OCI-LY3 (cell line): ENCODE results near the gene CYSTM1.

Experiments
- H2AFZ ChIP-seq: fragments of 200-600, 300-600 bp; shearing (Covaris generic); 2 replicates; pipeline ENCODE4 v1.6.0; 2014; ENCODE audit warnings: antibody characterized with exemption, low read depth, low read length
- H3K27ac ChIP-seq: fragments of 200-600, 300-600 bp; sonication (generic); 2 replicates; pipeline ENCODE4 v1.5.1; 2014; ENCODE audit warnings: mild to moderate bottlenecking, low read length, moderate library complexity, mixed read lengths
- H3K27me3 ChIP-seq: fragments of 200-600, 300-600 bp; sonication (generic); 2 replicates; pipeline ENCODE4 v1.6.1; 2014; ENCODE audit warnings: low read depth, low read length, mixed read lengths
- H3K36me3 ChIP-seq: fragments of 200-600, 300-600 bp; sonication (generic); replicated peaks from 2 replicates; pipeline ENCODE3; 2014; ENCODE audit warnings: low read depth, low read length, mixed read lengths
- H3K4me1 ChIP-seq: fragments of 300-600, 200-600 bp; sonication (generic); 2 replicates; pipeline ENCODE4 v1.6.1; 2014; ENCODE audit warnings: low read length, mixed read lengths
- H3K4me2 ChIP-seq: fragments of 200-600, 300-600 bp; sonication (generic); 2 replicates; pipeline ENCODE4 v1.6.1; 2014; ENCODE audit warnings: low read length, mixed read lengths
- H3K4me3 ChIP-seq: fragments of 300-600, 200-600 bp; sonication (generic); 2 replicates; pipeline ENCODE4 v1.5.1; 2014; ENCODE audit warnings: antibody characterized with exemption, mild to moderate bottlenecking, low read length, moderate library complexity
- H3K79me2 ChIP-seq: fragments of 300-600, 200-600 bp; shearing (Covaris generic); 2 replicates; pipeline ENCODE4 v1.6.1; 2014; ENCODE audit warnings: mild to moderate bottlenecking, low read length, mixed read lengths
- H3K9ac ChIP-seq: fragments of 300-600, 200-600 bp; shearing (Covaris generic); 2 replicates; pipeline ENCODE4 v1.6.0; 2014; ENCODE audit warnings: mild to moderate bottlenecking, low read length, moderate library complexity
- H3K9me3 ChIP-seq: fragments of 200-600, 300-600 bp; shearing (Covaris generic); 2 replicates; pipeline ENCODE4 v1.6.1; 2014; ENCODE audit warnings: low read length, mixed read lengths; ENCODE audit not compliant: insufficient read depth
- H4K20me1 ChIP-seq: fragments of 200-600, 300-600 bp; sonication (generic); 2 replicates; pipeline ENCODE4 v1.6.1; 2016; ENCODE audit warnings: low read length, mixed read lengths; ENCODE audit not compliant: insufficient read depth
- EZH2phosphoT487 ChIP-seq: fragments of 200-600 bp; shearing (Covaris generic); IDR thresholded peaks from 2 replicates; pipeline ENCODE4 v1.6.1; 2018; ENCODE audit warnings: antibody characterized with exemption, mixed run types, low read depth
- TF ChIP-seq, protein P1 (sequence below): fragments of 200-600, 300-600 bp; sonication (generic); IDR thresholded peaks from 2 replicates; pipeline ENCODE4 v1.5.1; 2014; ENCODE audit warnings: antibody characterized with exemption, low read length, low read depth

CYSTM1 gene

DNA sequence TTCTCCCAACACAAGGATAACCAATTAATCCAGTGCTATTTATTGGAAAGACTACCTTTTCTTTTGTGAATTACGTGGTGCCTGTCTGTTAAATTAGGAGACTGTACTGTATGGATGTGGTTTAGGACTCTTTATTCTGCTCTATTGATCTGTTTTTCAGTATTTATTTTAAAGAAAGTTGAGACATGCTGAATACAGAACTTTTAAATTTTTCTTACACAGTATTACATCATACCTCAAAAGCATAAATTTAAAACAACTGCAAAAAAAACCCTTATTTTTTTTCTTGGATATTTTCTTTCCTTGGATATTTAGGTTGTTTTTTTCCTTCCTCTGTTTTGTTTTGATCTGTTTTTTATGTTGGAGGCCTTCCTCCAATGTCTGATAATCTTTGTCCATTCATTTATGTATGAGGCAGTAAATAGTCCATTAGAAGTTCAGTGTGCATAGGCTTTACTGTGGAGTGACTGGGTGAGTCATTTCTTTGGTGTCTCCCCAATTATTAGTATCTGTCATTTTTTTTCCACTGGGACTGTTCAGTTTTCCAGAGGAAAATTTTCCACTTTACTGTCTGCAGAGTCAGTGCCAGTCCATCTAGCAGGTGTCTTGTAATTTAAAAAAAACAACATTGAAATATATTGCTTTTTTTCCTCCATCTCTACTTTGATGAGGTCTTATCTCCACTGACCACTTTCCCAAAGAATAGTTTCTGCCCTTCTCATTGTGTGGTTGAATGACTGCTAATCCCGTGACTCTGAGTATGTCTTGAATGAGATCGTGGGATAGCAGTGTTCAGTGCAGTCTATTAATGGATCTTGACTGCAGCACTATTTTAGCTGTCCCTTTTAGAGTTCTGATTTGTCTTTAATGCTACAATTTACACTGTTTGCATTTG lies 15.2 kb downstream of the CYSTM1 start:
- H3K79me2 ChIP-seq: no peaks in the 10 kb centered on the region
- no peak overlapping the region for H3K9ac ChIP-seq
- H3K4me2 ChIP-seq: no peak overlapping the region
- H3K4me1 ChIP-seq: no peaks in the 10 kb centered on the region
- no peak overlapping the region for H3K27ac ChIP-seq
- H3K27me3 ChIP-seq: no peaks in the 10 kb centered on the region
- no peaks in the 10 kb centered on the region for H3K36me3 ChIP-seq
- no peaks in the 10 kb centered on the region for H3K9me3 ChIP-seq
- no peaks in the 10 kb centered on the region for H4K20me1 ChIP-seq
- H3K4me3 ChIP-seq: no peak overlapping the region
- no peak overlapping the region for H2AFZ ChIP-seq
- TF ChIP-seq, protein P1, sequence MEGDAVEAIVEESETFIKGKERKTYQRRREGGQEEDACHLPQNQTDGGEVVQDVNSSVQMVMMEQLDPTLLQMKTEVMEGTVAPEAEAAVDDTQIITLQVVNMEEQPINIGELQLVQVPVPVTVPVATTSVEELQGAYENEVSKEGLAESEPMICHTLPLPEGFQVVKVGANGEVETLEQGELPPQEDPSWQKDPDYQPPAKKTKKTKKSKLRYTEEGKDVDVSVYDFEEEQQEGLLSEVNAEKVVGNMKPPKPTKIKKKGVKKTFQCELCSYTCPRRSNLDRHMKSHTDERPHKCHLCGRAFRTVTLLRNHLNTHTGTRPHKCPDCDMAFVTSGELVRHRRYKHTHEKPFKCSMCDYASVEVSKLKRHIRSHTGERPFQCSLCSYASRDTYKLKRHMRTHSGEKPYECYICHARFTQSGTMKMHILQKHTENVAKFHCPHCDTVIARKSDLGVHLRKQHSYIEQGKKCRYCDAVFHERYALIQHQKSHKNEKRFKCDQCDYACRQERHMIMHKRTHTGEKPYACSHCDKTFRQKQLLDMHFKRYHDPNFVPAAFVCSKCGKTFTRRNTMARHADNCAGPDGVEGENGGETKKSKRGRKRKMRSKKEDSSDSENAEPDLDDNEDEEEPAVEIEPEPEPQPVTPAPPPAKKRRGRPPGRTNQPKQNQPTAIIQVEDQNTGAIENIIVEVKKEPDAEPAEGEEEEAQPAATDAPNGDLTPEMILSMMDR: no peak
- TF ChIP-seq EZH2phosphoT487: no peak

DNA sequence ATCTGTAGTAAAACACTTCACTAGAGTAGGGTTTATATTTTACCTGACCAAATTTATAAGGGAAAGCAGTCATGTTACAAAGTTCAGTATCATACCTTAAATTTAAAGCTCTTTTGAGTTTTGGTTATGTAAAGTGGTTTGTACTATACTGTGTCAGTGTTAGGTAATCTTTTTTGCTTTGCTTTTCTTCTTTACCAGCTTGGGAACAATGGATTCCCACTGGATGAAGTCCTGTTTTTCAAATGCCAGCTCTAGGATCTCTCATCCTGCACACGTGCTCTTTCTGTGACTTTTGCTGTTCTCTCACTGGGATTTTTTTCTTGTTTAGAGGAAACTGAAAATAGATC lies 15.9 kb downstream of the CYSTM1 start:
- Histone ChIP-seq H3K4me1 (no peaks in the 10 kb centered on the region), H3K27me3 (no peaks in the 10 kb centered on the region), H2AFZ (no peak overlapping the region), H3K4me3 (no peak overlapping the region), H3K9ac (no peak overlapping the region), H3K9me3 (no peaks in the 10 kb centered on the region), H3K36me3 (no peaks in the 10 kb centered on the region), H3K27ac (no peak overlapping the region), H3K79me2 (no peaks in the 10 kb centered on the region), H3K4me2 (no peak overlapping the region), H4K20me1 (no peaks in the 10 kb centered on the region)
- TF ChIP-seq, protein P1: no peak
- TF ChIP-seq EZH2phosphoT487: no peak

DNA sequence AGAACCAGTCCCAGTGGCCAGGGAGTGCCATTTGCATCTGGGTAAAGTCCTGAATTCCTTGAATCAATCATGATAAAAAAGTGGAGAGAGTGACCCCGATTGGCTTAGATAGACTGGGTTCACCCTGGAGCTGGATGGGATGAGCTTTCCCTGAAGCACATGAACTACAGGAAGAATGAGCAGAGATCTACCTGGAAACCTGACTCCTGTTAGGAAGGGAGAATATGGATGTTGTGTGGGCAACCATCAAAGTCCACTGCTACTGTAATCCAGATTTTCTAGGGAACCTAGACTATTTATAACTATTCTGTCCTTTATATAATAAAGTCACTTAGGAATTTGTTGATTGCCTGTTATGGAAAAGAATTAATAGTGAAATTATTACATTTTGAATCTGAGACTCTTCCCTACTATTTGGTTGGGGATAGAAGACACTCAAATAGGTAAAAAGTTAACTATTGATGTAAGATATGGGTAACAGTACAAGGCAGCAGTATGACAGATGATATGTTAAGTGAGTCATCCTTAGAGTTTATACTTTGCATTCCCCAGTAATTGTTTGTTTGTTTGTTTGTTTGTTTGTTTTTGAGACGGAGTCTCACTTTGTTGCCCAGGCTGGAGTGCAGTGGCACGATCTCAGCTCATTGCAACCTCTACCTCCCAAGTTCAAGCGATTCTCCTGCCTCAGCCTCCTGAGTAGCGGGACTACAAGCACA lies 17.9 kb downstream of the CYSTM1 start:
- Histone ChIP-seq H3K79me2 (no peaks in the 10 kb centered on the region), H4K20me1 (no peaks in the 10 kb centered on the region), H3K27ac (no peak overlapping the region), H3K36me3 (no peaks in the 10 kb centered on the region), H3K4me2 (no peak overlapping the region), H2AFZ (no peak overlapping the region), H3K9me3 (no peaks in the 10 kb centered on the region), H3K9ac (no peak overlapping the region), H3K27me3 (no peaks in the 10 kb centered on the region), H3K4me3 (no peak overlapping the region), H3K4me1 (no peaks in the 10 kb centered on the region)
- no peak for TF ChIP-seq EZH2phosphoT487
- TF ChIP-seq, protein P1: no peak

DNA sequence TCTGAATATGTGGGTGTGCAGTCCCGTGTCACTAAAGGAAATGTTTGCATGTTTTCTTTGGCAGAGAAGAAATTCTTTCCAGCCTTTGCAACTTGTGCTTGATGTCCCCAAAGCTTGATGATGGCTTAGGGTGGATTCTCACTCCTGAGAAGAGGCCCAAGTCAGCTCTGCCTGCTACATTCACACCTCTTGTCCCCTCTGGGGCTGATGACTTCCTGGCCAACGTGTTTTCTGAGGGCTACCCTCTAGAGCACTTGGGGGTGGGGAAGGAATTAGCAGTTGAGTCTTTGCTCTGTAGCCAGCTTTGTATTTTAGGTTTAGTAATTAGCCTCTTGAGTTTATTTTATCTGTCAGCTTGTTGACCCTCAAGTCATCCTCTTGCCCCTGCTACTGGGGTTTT lies 19.7 kb downstream of the CYSTM1 start:
- Histone ChIP-seq H3K4me3 (no peak overlapping the region), H3K9ac (no peak overlapping the region), H4K20me1 (no peaks in the 10 kb centered on the region), H2AFZ (no peak overlapping the region), H3K27me3 (no peaks in the 10 kb centered on the region), H3K36me3 (no peaks in the 10 kb centered on the region), H3K4me1 (no peaks in the 10 kb centered on the region), H3K4me2 (no peak overlapping the region), H3K9me3 (no peaks in the 10 kb centered on the region), H3K27ac (no peak overlapping the region), H3K79me2 (no peaks in the 10 kb centered on the region)
- TF ChIP-seq EZH2phosphoT487: no peak
- TF ChIP-seq, protein P1: no peak
